ENCODE data around the gene GNA12.

DNA sequence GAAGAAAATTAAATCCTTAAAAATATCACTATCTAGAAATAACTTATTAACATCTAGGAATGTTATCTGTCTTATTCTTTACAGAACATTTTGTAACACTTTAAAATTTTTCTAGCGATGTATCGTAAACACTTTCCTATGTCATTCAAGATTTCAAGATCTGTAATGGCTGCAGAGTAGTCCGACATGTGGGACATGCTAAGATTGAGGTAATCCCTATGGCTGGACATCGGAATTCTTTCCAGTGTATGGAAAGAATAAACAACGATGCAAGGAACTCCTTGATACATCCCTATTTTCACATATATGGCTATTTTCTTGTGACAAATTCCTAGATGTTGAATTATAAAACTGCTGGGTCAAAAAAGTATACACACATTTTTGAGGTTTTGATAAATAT is 37.5 kb downstream of the GNA12 start:
- TF ChIP-seq, protein P1, sequence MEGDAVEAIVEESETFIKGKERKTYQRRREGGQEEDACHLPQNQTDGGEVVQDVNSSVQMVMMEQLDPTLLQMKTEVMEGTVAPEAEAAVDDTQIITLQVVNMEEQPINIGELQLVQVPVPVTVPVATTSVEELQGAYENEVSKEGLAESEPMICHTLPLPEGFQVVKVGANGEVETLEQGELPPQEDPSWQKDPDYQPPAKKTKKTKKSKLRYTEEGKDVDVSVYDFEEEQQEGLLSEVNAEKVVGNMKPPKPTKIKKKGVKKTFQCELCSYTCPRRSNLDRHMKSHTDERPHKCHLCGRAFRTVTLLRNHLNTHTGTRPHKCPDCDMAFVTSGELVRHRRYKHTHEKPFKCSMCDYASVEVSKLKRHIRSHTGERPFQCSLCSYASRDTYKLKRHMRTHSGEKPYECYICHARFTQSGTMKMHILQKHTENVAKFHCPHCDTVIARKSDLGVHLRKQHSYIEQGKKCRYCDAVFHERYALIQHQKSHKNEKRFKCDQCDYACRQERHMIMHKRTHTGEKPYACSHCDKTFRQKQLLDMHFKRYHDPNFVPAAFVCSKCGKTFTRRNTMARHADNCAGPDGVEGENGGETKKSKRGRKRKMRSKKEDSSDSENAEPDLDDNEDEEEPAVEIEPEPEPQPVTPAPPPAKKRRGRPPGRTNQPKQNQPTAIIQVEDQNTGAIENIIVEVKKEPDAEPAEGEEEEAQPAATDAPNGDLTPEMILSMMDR (conservative IDR thresholded peaks at IDR 0.05; ENCODE audit: low read depth, low read length): no peak
- TF ChIP-seq EZH2phosphoT487 (IDR thresholded peaks at IDR 0.05; ENCODE audit: borderline replicate concordance, low read length) (no peak), EZH2 (IDR thresholded peaks at IDR 0.05; ENCODE audit: low read length, unreplicated experiment) (no peak)

Measured in PC-3 (cell line).